Stimulated activated CD8-positive, alpha-beta memory T cell treated with anti-CD3 and anti-CD28 coated beads, Interleukin-7, amount 100 ng/mL, for 4 hours (primary cell): ENCODE measurements around the gene PPP2R5C.

Experiments used
- DNase-seq, 2 donors: peaks; one replicate each; pipeline ENCODE4 v3.0.0-alpha.2; 2020; ENCODE audit warnings: low read depth in 2 of 2

The PPP2R5C gene

DNA sequence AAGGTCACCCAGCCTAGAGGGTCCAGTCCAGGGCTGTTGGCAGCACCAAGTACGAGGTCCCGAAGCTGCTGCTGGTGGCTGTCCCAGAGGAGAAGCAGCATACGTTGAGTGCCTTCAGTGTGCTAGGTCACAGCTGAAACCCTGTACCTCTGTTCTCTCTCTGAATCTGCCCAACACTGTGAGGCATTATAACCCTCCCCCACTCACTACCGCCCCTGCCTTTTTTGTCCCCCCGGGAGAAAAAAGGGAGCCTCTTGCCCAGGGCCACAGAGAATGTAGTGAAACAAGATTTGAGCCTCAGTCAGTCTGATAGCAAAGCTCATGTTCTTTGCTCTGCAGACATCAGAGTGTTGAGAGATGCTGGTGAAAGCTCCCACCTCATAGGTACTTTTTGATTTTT lies 53.4 kb downstream of the PPP2R5C start:
- DNase-seq: no peak

DNA sequence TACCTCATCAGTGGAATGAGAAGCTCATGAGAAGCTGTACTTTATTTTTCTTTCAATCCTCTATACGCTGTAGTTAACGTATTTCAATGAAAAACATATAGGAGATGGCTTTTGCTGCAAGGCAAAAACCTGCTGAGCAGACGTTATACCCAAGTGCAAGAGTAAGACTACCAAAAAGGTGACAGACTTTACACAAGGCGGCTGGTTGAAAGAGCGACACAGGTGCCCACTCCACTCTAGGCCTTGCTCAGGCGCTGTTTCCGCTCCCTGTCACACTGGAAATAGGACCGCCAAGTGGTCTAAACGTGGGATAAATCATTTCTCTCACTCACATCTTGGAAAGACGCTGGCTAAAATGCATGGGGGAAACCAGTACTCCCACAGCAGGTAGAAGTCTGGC lies 54.5 kb downstream of the PPP2R5C start:
- DNase-seq: no peak

- peak in 1 of 2 donors; percentile 38 for DNase-seq
Measured at GRCh38 chr14:101817501-101818001, 56.0 kb downstream of the PPP2R5C start.

- peak; percentile 49 to 60 for DNase-seq
Measured at GRCh38 chr14:101819251-101819990, 57.9 kb downstream of the PPP2R5C start.

- DNase-seq: peak in 1 of 2 donors; percentile 33
Measured at GRCh38 chr14:101820283-101820798, 58.8 kb downstream of the PPP2R5C start.

DNA sequence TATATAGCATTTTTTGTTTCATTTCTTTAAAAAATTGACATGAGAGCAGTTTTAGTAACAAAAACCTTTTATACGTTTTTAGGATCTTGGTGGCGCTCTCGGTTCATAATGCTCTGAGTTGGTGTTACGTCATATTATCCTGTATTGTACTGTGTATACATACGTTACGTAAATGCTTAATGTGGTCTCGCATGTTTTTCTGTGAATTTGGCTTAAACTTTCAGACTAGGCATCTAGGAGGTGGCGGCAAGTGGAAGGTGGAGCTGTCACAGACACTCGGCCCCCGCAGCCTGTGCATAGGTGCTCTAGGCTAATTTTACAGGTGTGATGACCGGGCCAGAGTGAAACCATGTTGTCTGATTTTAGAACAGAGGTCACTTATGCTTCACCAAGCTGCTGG lies 60.0 kb downstream of the PPP2R5C start:
- peak; percentile 47 to 50 for DNase-seq

DNA sequence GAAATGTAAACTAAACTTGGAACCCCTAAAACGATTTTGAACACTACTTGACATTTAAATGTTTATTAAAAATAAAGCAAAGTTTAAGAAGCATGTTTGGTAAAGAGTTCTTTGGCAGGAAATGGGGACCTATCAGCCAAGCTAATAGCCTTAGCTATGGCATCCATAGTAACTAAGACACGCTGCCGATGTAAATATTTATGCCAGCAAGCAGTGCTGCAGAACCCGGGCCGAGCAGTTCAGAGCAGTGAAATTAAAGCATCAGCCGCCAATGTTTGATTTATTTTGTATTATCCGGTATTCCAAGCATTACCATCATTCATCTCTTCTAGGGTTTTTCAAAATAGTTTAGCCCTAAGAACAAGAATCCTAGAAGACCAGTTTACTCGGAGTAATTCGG lies 61.6 kb downstream of the PPP2R5C start:
- DNase-seq: no peak

- DNase-seq: peak; percentile 67 to 74
Measured at GRCh38 chr14:101823511-101824120, 62.1 kb downstream of the PPP2R5C start.

DNA sequence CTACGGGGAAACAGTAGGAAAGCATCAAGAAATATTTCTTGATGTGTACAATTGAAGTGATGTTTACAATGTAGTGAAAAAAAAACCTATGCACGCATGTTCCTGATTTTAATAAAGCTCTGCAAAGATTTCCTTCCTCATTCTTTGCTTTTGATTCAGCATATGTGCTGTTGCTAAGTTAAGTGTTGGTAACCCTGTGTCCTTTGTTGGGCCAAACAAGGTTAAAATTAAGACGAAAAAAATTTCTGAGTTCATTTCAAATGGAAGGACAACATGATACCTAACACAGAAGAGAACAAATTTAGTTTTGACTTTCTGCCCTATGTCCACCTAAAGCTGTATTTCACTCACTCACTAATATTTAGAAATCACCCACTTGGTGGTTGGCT lies 62.8 kb downstream of the PPP2R5C start:
- DNase-seq: no peak

DNA sequence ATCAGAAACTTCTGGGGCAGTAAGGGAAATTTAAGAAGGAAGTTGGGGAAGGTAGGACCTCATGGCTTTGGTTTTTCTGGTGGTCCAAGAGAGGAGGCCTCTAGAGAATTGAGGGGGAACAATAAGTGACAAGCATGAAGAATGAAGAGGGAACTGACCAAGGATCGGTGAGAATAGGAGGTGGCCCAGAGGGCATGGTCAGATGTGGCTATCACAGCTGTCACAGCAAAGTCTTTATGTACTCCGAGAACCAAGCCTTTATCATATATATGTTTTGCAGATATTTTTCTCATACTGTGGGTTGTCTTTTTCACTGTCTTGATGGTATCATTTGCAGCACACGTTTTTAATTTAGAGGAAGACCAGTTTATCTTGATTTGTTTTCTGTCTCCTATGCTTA lies 64.3 kb downstream of the PPP2R5C start:
- no peak for DNase-seq

DNA sequence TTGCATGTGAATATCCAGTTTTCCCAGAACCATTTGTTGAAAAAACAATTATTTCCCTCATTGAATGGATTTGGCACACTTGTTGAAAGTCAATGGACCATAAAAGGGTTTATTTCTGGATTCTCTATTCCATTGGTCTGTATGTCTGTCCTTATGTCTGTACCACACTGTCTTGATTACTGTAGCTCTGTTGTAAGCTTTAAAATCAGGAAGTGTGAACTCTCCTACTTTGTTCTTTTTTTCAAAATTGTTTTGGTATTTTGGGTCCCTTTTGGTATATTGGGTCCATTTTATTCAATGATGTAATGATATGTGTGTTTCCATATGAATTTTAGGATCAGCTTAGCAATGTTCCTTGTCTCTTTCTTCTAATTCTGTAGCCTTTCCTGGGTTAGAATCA lies 64.8 kb downstream of the PPP2R5C start:
- no peak for DNase-seq

GRCh38 chr14:101827286-101827685 lies 65.8 kb downstream of the PPP2R5C start:
- no peak for DNase-seq

- no peak for DNase-seq
Measured at GRCh38 chr14:101828046-101828445, 66.5 kb downstream of the PPP2R5C start.

- no peak for DNase-seq
Measured at GRCh38 chr14:101830271-101830670, 68.8 kb downstream of the PPP2R5C start.

- no peak for DNase-seq
Measured at GRCh38 chr14:101833045-101833444, 71.5 kb downstream of the PPP2R5C start.

DNA sequence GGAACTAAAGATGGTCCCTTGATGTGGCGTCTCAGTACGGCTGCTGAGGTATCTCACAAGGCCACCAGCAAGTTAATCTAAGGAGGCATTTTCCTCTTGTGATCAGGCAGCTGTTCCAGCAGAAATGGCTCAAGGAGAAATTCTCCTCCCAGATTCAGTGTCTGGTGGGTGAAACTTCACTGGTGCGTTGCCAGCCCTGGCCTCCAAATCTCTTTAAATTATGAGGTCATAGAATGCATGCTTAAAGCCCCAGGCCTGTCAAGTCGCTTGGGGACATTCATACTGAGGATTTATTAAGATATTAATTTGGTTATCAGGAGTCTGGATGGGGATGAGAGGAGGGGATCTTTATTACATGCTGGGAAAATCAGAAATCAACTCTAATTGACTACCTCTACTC lies 72.9 kb downstream of the PPP2R5C start:
- no peak for DNase-seq

DNA sequence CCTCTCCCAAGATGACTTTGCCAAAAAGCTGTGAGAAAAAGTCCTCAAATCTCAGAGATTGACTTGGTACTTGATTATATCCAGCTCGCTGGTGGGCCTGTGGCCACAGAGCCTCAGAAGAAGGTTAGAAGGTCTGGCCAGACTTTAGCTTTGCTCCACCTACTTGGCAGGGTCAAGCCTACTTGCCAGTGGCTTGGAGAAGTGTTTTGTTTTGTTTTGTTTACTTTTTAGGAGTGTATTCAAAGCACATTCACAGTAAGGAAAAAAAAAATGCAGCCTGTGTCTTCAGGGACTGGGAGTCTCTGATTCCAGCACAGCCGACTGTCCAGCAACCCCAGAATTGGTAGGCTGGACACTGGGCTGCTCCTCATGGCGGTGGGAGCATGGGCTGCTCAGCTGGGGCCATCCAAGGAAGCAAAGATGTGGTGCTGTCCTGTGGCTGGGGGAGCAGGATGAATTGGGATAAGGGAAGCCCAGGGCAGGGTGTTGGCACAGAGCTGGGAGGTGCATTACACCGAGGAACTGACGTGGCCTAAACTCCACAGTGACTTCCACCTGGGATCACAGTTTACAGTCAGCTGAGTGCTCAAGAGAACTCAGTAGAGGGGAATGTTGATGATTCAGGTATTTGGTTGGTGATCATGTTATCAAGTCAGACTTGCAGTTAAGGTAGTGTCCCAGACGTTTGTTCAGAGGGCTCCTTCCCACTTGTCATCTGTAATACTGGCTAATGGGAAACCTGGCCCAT lies 73.5 kb downstream of the PPP2R5C start:
- DNase-seq: no peak

DNA sequence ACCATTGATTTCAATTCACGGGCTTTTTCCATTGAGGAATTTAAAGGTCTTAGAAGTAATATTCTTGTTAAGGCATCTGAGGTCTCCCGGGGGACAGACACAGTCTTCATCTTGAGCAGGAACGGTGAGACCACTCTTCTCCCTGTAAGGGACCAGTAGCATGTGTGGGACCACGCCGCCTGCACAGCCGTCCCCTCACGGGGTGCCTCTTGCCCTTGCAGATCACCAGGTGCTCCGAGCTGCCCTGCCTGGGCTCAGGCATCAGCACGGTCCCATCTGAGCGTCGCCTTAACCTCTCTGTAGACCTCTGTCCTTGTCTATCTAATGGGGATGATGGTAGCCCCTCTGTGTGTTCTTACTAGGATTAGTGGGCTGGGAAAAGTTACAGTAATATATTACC lies 74.1 kb downstream of the PPP2R5C start:
- no peak for DNase-seq

DNA sequence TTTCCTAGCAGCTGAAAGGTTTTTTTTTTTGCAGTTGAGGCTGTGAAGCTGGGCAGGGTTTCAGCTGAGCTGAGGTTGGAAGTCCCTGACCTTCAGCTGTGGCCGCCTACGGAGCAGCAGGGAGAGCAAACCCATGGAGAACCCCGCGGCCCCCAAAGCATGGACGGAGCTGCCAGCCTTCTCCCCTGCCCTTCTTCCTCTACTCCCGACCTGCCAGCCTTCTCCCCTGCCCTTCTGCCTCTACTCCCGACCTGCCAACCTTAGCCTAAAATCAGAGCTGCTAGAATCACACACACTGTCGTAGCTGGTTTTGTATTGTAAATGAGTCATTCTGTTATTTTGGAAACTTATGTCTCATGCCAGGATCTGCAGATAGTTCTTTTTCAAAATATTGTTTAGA lies 74.6 kb downstream of the PPP2R5C start:
- DNase-seq: no peak

DNA sequence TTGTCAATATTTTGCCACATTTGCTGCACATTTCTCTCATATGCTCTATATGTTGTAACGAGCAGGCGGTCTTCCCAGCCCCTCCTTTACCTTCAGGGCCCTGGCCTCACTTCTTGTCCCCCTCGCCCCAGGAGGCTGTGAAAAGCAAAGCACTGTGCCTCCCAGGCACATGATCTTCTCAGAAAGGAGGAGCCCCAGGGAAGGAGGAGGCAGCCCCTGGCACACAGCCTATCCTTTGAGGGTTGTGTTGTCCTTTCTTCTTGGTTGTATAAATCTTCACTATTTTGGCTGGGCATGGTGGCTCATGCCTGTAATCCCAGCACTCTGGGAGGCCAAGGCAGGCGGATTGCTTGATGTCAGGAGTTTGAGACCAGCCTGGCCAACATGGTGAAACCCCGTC lies 77.0 kb downstream of the PPP2R5C start:
- DNase-seq: no peak

- no peak for DNase-seq
Measured at GRCh38 chr14:101839236-101839635, 77.7 kb downstream of the PPP2R5C start.

- DNase-seq: no peak
Measured at GRCh38 chr14:101839661-101840060, 78.2 kb downstream of the PPP2R5C start.
